ENCODE measurements around the gene PHGDH. TPM values are rescaled to one million over a fixed set of nuclear protein-coding genes. Genes with fewer than 3 reads are reported as not detected.

Gene PHGDH
- total RNA-seq, 4 donors from 2014 or later = 5.5 to 12.7 (median 7.2) TPM

DNA sequence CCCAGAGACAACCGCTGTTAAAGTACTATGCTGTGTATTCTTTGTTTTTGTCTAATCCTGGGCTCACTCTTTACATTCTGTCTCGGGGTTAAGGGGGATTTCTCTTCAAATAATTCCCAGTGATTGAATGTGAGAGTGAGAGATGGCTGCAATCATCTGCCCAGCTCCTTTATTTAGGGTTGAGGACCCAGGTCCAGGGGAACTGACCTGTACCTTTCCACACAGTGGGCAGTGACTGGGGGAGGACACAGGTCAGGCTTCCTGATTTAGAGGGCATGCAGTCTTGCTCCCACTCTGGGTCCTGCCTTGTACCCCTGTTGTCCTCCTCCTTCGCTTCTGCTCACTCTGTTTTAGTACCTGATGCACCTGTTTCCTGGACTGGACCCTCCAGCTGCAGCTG is 22.0 kb downstream of the PHGDH start:
- no peak for TF ChIP-seq CTCF (IDR thresholded peaks at IDR 0.05; ENCODE audit: low read depth)

DNA sequence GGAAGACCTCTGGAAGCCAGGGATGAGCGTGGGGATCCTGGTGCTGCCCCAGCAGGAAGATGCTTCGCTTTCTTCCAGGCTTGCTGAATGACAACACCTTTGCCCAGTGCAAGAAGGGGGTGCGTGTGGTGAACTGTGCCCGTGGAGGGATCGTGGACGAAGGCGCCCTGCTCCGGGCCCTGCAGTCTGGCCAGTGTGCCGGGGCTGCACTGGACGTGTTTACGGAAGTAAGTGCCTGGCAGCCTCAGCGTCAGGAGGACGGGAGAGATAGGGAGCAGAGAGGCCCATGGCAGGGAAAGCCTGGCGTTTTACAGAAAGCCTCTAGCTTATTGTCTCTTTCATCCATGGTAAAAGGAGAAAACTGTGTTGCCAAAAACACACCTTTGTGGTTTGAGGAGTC is 23.5 kb downstream of the PHGDH start:
- TF ChIP-seq CTCF (IDR thresholded peaks at IDR 0.05; ENCODE audit: low read depth) = no peak

- no peak for TF ChIP-seq CTCF (IDR thresholded peaks at IDR 0.05; ENCODE audit: low read depth)
These were observed 24.9 kb downstream of the PHGDH start for GRCh38 chr1:119736649-119737039.

- TF ChIP-seq CTCF (IDR thresholded peaks at IDR 0.05; ENCODE audit: low read depth) = no peak
These were observed 25.4 kb downstream of the PHGDH start for GRCh38 chr1:119737040-119737682.

- TF ChIP-seq CTCF (IDR thresholded peaks at IDR 0.05; ENCODE audit: low read depth) = no peak
These were observed 26.5 kb downstream of the PHGDH start for GRCh38 chr1:119738100-119738720.

DNA sequence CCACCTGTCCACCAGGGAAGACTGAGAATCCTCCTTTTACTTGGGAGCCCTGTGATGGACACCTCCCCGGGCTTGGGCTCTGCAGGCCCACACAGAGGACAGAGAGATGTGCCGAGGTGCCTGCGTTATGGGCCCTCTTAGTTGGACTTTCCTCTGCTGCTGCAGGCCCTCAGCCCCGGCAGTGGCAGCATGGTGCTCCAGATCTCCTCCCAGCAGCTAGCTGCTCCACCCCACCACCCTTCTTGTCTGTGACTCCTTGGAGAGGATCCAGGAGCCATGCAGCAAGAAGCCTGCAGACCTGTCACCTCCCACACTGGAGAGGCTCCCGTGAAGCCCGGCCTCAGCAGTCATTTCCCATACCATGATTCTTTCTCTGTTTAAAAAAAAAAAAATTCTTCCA is 27.4 kb downstream of the PHGDH start:
- no peak for TF ChIP-seq CTCF (IDR thresholded peaks at IDR 0.05; ENCODE audit: low read depth)

- no peak for TF ChIP-seq CTCF (IDR thresholded peaks at IDR 0.05; ENCODE audit: low read depth)
These were observed 28.5 kb downstream of the PHGDH start for GRCh38 chr1:119740261-119740660.

Measured in subcutaneous adipose tissue (tissue), 4 donors.